Dedifferentiated amniotic fluid mesenchymal stem cell (primary cell): Measurements from ENCODE around the gene SH3PXD2A.

Source experiments
- DNase-seq: peaks from one replicate; pipeline ENCODE4 v3.0.0-alpha.2; 2016; ENCODE audit errors: extremely low spot score

SH3PXD2A gene

DNA sequence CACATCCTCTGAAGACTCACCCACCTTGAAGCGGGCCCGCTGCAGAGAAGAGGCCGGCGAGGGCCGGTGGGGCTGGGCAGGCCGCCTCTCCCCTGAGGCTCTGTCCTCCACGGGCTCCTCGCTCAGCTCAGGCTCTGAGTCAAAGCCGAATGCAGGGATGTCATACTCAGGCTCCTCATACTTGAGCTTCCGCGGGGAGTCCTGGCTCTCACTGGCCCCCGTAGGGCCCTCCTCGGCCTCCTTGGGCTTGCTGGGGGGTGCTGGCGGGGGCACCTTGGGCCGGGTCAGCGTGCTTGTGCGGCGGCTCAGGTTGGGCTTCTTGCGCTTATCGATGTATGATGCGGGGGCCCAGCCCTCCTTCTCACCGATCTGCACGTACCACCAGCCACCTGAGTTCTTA is 252.0 kb downstream of the SH3PXD2A start:
- DNase-seq = no peak

DNA sequence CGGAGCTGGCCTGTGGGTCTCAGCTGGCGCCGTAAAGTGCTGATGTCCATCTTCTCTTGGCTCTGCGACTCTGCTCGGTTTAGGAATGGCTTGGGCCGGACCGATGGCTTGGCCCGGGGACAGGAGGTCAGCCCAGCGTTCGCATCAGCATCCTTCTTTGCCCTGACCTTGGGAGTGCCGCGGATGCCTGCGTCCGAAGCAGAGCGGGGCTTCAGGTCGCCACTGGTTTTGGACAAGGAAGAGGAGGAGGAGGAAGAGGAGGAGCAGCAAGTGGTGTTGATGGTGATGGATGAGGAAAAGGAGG is 252.6 kb downstream of the SH3PXD2A start:
- DNase-seq = no peak

DNA sequence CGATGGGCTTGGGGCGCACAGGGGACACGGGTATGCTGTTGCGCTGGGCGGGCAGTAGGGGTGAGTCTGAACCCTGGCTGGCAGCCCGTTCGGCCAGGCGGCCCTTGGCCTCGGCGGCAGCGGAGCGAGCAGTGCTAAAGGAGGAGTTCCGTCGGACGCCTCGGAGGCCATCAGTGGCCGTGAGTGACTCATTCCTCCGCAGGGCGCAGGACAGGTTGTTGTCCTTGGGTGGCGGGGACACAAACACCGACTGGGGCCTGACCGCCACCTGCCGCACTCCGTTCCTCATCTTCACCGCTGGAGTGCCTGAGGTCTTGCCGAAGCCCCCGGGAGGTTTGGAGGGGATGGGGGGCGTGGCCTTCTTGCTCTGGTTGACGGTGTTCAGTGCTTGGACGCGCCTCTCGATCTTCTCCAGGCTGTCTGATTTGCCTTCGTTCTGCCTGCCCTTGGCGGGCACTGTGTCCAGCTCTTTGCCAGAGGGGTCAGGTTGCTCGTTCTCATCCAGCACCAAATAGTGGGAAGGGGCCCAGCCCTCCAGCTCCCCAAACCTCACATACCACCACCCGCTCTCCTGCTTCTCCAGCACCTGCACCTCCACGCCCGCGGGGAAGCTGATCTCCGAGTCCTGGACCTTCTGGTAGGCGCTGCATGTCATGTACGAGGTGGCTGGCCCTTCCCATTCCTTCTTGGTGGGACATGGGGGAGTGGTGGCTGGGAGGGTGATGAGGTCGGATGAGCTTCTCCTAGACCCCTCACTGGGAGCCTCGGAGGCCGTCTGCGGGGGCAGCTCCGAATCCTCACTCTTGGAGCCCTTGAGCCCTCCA is 253.1 kb downstream of the SH3PXD2A start:
- no peak for DNase-seq

DNA sequence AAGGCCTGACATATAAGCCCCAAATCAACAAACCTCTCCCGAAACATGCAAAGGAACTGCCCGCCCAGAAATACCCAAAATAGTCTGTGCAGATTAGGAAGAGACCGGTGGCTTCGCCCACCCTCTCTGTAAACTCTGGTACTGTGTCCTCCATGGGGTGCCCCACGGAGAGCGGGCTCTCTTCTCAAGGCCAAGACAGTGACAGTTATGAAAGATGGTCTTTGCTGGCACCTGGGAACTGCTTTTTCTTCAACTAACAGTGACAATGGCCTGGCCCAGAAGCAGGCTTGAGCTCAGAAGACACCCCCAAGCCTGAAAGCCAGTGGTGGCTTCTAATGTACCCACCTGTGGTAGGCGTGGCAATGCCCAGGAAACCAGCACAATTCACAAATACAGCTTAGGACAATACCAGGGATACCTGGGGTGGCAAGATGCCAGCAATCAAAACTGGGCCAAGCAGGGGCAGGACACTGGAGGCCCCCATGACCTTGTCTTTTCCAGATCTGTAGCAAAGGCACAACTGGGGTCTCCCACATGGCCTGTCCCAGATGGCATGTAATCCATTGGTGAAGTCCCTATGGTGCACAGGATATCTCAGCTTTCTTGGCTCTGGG is 254.3 kb downstream of the SH3PXD2A start:
- DNase-seq = no peak

DNA sequence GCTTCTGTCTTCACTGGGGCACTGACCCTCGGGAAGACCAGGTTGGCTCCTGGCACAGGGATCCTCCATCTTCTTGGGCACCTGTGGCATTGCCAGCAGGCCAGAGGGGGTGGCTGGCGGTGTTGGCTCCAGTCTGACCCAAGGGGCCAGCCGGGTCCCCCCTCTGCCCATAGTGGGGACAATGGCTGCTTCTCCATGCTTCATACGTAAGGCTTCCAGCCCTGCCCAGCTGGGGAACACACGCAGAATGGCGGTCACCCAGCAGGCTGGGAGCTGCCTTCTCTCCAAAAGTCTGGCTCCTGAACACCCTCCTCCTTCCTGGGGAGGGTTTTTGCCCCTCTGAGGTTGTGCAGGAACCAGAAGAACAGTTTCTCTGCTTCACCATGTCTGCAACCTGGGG is 255.1 kb downstream of the SH3PXD2A start:
- no peak for DNase-seq

DNA sequence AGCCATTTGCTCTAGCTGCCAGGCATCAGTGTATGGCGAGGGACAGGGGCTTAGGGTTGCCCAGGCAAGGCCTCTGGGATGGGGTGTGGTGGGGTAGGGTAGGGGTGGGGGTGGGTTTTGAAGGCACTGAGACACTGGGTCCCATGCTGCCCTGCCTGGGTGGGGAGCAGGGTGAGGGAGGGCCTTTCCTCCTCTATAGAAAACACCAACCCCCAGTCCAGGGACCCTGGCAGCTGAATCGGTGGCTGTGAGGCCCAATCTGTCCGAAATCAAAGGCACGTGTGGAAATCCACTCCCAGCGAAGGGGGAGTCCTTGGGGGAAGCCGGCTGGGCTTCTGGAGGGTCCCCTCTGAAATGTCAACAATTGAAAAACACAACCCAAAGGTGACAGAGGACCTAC is 255.5 kb downstream of the SH3PXD2A start:
- no peak for DNase-seq

DNA sequence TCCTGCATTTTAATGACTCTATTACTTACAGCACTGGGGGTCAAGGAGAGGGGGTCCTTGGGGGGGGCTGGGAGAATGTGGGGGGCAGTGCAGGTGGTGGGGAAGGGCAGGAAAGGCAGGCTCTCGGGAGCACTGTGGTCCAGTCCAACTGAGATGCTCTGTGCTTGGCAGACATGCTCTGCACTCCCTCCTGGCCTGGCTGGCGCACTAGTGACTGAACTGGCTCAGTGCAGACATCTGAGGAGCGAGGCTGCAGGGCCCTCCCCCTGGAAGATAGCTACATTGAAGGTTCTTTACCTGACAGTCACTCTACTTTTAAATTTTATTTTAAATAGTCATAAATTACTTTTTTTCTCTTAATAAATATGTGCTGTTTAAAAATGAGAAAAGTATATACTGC is 256.2 kb downstream of the SH3PXD2A start:
- no peak for DNase-seq

DNA sequence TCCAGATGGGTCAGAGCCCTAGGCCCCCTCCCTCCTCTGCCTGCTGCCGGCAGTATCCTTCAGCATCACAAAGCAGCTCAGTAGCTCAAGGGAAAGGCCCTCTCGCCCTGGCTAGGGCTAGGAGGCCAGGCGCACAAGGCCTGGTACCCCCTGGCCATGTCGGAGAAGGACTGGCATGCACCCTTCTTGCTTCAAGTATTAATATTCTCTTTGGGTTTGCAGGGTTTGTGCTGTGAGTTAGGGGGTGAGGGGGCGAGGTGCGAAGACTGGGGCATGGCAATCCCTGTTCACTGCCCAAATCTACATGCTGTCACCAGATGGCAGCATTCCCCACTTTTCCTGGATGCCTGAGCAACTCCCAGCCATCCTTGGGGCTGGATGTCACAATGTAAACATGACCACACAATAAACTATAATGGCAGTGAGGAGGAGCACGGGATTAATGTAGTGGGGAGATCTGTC is 256.7 kb downstream of the SH3PXD2A start:
- peak; percentile 67 for DNase-seq

DNA sequence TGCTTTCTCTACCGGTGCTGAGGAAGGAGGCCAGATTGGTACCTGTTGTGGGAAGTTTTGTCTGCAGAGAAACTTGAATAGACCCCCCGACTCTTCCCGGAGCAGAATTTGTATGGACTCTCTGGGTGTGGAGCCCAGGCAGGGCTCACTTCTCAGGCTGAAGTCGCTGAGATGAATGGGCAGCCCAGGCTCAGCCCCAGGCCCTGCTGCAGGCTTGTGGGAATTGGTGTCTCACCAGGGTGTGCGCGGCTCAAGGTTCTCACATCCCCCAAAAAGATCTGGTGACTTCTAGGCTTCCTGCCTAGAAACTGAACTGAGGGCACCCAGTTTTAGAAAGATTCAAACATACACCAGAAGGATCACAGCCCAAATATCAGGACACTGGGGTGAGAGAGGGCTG is 258.4 kb downstream of the SH3PXD2A start:
- no peak for DNase-seq

DNA sequence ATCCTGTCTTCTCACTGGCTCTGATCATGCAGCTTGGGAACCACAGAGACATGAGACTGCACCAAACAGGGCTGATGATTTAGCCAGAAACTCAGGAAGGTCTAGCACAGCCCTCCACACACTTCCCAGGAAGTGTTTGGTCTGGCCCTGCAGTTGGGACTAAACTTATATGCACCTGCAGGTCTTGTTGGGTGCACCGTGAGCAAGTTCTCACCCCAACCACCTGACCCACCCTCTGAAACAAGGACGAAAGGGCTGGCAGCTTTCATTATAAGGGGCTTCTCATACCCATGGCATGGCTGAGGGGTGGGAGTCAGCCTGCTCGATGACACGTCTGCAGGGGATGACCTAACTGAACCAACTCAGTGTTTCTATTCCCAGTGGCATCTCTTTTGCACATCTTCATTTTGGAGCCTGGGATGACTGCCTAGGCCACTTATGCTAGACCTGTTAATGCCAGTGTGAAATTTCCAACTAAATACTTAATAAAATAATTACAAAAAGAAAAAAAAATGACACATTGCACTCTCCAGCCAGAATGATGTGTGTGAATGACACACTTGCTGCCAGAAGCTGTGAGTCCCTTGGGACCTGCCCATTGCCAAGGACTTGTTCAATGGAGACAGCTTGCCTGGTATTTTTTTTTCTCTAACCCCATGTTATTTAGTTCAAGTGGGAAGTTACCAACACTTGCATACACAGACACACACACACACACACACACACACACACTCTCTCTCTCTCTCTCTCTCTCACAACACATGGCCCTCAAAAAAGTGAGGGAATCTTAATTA is 259.2 kb downstream of the SH3PXD2A start:
- DNase-seq = no peak

DNA sequence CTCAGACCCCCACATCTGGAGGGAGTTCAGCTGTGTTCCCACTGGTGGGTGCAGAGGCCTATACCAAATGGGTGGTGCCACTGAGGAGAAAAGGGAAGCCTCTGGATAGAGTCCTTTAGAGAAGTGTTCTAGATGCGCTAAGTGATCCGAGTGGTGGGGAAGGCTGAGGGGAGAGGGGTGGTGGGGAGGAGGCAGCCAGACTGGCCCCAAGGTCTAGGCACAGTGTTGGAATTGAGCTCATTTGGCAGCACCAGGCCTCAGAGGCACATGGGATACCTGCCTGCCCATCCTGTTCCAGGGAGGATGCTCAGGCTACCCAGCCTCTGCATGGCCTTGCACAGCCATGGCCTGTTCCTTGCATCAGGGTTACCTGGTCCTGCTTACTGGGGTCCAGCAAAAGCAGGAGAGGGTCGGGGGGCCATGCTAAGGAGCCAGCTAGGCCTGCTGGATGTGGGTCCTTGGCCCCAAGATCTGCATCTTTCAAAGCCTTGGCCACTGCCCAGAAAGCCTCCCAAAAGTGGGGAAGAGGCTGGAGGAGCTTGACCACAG is 262.3 kb downstream of the SH3PXD2A start:
- DNase-seq = no peak

DNA sequence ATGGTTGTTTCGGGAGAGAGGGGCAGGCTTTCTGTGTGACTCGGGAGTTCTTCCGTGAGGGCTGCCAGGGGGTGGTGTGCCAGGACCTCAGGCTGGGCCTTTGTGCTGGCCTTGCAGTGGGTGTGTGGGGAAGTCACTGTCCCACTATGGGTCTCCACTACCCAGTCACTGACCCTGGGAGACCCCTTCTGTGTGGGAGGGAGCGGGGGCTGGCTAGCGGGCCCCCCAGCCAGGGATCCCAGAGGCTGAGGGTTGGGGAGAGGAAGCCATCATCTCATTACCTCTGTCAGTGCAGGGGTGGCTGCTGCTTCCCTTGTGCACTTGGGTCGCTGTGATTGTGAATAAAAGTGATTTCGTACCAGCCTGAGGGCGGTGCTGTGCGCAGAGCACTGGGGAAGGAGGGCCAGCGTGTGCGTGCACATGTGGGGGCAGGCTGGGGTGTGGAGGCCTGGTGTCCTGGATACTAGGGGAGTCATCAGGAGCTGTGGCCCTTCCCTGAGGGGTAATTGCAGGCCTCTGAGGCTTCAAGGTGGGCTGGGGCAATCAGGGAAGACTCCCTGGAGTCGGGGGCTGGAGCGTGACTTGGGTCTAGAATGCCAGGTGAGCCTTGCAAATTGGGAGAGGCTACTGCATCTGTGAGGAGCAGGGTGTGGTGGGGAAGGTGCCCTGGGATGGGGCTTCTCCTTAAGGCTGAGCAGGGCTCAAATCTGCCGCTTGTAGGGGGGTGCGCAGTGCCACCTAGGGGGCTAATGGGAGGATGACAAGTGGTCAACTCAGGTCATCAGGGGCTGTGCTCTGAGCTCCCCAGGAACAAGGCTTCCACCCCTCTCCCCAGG is 263.0 kb downstream of the SH3PXD2A start:
- no peak for DNase-seq

DNA sequence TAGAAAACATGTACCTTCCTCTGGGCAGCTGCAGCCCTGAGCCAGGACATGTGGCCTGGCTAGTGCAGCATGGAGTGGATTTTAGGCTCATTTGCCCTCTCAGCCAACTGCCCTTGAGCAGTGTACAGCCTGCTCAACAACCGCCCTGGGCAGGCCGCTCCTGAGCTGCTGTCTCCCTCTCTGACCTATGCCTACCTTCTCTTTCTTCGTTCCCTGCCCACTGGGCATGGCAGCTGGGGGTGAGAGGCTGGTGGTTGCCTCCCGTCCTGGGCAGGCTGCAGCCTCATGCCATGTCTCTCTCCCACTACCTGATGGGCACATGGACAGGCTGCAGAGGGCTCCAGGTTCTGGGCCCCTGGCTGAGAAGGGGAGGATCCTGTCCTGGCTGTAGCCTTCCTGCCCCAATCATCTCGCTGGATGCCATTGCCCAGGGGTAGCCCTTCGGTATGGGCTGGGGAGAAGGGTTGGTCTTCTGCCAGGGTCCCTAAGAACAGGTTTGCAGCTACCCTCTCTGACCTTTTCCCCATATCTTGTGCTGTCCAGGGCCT is 264.6 kb downstream of the SH3PXD2A start:
- DNase-seq = no peak

DNA sequence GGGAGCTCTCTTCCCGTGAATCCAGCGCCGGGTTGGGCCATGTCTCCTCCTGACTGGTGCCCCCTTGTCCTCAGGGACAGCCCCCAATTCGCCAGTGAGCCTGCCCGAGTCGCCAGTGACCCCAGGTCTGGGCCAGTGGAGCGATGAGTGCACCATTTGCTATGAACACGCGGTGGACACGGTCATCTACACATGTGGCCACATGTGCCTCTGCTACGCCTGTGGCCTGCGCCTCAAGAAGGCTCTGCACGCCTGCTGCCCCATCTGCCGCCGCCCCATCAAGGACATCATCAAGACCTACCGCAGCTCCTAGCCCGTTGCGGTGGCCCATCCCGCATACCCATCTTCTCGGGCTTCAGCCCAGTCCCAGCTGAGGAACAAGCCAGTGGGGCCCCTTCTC is 265.3 kb downstream of the SH3PXD2A start:
- no peak for DNase-seq

DNA sequence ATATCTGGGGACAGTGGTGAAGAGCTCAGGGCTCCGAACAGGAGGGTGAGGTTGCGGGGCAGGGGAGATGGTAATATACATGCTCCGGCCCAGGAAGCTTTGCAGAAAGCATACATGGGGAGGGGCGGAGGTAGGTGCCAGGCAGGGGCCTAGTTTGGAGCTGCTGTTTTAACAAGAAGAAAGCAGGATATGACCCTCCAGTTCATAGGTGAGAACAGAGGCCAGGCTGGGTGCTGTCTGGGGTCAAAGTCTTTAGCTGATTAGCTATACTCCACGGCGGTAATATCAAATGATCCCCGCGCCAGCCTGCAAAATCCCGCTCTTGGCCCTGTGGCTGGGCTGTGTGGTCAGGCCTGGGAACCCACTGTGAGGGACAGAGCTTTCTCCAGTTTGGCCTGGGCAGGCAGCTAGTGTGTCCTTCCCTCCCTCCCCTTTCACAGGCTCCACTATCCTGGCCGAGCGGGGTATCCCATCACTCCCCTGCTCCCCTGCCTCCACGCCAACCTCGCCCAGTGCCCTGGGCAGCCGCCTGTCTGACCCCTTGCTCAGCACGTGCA is 266.2 kb downstream of the SH3PXD2A start:
- DNase-seq = no peak

DNA sequence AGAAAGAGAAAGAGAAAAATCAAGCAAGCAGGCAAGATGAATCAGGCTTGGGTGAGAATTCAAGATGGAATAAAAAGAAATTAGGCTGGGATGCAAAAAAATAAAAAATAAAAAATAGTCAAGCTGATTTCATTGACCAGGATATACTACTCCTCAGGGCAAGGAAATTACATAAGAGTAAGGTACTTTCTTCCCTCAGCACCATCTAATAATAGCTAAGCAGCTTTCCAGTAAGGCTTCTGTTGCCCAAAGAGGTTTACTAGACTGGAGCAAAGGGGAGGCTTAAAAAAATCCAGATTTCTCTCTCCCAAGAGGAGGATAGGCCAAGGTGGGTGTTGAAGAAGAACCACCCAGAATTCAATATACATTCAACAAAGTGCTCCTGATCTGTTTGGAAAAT is 268.3 kb downstream of the SH3PXD2A start:
- DNase-seq = no peak

DNA sequence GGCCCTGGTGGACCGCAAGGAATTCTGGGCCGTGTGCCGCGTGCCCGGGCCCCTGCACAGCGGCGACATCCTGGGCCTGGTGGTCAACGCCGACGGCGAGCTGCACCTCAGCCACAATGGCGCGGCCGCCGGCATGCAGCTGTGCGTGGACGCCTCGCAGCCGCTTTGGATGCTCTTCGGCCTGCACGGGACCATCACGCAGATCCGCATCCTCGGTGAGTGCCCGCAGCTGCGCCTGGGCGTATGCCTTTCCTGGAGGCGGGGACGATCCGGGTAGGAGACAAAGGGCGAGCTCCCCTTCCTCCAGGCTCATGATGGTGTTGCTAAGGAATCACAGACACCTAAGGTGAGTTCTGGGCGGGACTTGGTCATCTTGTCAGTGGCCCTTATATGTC is 270.4 kb downstream of the SH3PXD2A start:
- DNase-seq = no peak

DNA sequence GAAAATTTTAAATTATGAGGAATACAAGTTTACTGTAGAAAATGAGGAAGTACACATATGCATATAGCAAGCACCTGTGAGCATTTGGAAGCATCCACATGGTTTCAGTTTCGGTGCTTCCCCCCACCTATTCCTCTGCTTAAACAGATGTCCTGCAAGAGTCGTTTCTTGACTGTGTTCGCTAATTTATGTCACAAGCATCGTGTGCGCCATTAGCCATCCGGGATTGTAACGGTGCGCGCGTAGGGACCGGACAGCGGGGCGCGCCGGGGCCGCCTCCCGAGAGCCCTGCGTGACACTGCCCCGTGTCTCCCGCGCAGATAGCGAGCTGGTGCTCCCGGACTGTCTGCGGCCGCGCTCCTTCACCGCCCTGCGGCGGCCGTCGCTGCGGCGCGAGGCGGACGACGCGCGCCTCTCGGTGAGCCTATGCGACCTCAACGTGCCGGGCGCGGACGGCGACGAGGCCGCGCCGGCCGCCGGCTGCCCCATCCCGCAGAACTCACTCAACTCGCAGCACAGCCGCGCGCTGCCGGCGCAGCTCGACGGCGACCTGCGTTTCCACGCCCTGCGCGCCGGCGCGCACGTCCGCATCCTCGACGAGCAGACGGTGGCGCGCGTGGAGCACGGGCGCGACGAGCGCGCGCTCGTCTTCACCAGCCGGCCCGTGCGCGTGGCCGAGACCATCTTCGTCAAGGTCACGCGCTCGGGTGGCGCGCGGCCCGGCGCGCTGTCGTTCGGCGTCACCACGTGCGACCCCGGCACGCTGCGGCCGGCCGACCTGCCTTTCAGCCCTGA is 271.0 kb downstream of the SH3PXD2A start:
- no peak for DNase-seq

DNA sequence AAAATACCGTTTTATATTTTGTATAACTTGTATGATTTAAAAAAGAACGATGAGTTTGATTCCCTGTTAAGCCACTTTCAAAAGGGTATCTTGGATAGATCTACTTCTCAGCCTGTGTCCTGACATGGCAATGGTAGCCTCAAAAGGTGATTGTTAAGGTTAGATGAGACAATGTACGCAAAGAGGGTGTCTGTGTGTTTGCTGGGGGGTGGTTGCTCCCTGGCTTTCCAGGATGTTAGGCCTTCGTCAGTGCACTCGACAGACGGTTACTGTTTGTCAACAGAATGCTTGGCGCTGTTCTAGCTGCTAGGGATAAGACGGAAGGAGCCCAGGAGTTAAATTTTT is 271.5 kb downstream of the SH3PXD2A start:
- DNase-seq = no peak
